ENCODE measurements around the gene LRRC42.

The LRRC42 gene

GRCh38 chr1:53906121-53906520 is 40.0 kb upstream of the LRRC42 start:
- DNase-seq (ENCODE audit: low read depth): no peak
- TF ChIP-seq CTCF (conservative IDR thresholded peaks at IDR 0.05; ENCODE audit: low read depth, low read length): no peak
- no peak overlapping the region for H3K4me3 ChIP-seq (ENCODE audit: low read length)

GRCh38 chr1:53909946-53910345 is 36.2 kb upstream of the LRRC42 start:
- TF ChIP-seq CTCF (conservative IDR thresholded peaks at IDR 0.05; ENCODE audit: low read depth, low read length): no peak
- H3K4me3 ChIP-seq (ENCODE audit: low read length): no peak overlapping the region
- DNase-seq (ENCODE audit: low read depth): no peak

GRCh38 chr1:53911442-53911841 is 34.7 kb upstream of the LRRC42 start:
- no peak overlapping the region for H3K4me3 ChIP-seq (ENCODE audit: low read length)
- DNase-seq (ENCODE audit: low read depth): no peak
- TF ChIP-seq CTCF (conservative IDR thresholded peaks at IDR 0.05; ENCODE audit: low read depth, low read length): no peak

- no peak for DNase-seq (ENCODE audit: low read depth)
- no peak overlapping the region for H3K4me3 ChIP-seq (ENCODE audit: low read length)
- no peak for TF ChIP-seq CTCF (conservative IDR thresholded peaks at IDR 0.05; ENCODE audit: low read depth, low read length)
Measured at GRCh38 chr1:53913352-53914033, 32.7 kb upstream of the LRRC42 start.

GRCh38 chr1:53918343-53918742 is 27.8 kb upstream of the LRRC42 start:
- no peak overlapping the region for H3K4me3 ChIP-seq (ENCODE audit: low read length)
- TF ChIP-seq CTCF (conservative IDR thresholded peaks at IDR 0.05; ENCODE audit: low read depth, low read length): no peak
- DNase-seq (ENCODE audit: low read depth): no peak

GRCh38 chr1:53919675-53920066 is 26.5 kb upstream of the LRRC42 start:
- no peak for TF ChIP-seq CTCF (conservative IDR thresholded peaks at IDR 0.05; ENCODE audit: low read depth, low read length)
- no peak for DNase-seq (ENCODE audit: low read depth)
- H3K4me3 ChIP-seq (ENCODE audit: low read length): no peak overlapping the region

GRCh38 chr1:53927376-53927881 is 18.7 kb upstream of the LRRC42 start:
- no peak overlapping the region for H3K4me3 ChIP-seq (ENCODE audit: low read length)
- no peak for TF ChIP-seq CTCF (conservative IDR thresholded peaks at IDR 0.05; ENCODE audit: low read depth, low read length)
- DNase-seq (ENCODE audit: low read depth): no peak

Data from retinal pigment epithelial cell (primary cell).